Stimulated activated CD8-positive, alpha-beta memory T cell treated with anti-CD3 and anti-CD28 coated beads, Interleukin-12 subunit alpha, Interleukin-12 subunit beta, amount 100 ng/mL, for 24 hours (primary cell): ENCODE measurements around the gene MACROH2A1.

ENCODE experiments used
- DNase-seq: peaks from one replicate; pipeline ENCODE4 v3.0.0-alpha.2; 2020; ENCODE audit errors: extremely low read depth

Gene MACROH2A1

GRCh38 chr5:135330798-135331096 is 68.3 kb downstream of the MACROH2A1 start:
- no peak for DNase-seq

GRCh38 chr5:135329913-135330797 is 68.9 kb downstream of the MACROH2A1 start:
- no peak for DNase-seq

- no peak for DNase-seq
Measured at GRCh38 chr5:135329066-135329912, 69.7 kb downstream of the MACROH2A1 start.

- DNase-seq, result no peak
Measured at GRCh38 chr5:135328128-135328687, 70.8 kb downstream of the MACROH2A1 start.

GRCh38 chr5:135327429-135328127 is 71.5 kb downstream of the MACROH2A1 start:
- DNase-seq, result no peak

GRCh38 chr5:135326296-135327254 is 72.5 kb downstream of the MACROH2A1 start:
- DNase-seq, result no peak

- no peak for DNase-seq
Measured at GRCh38 chr5:135324897-135325650, 74.0 kb downstream of the MACROH2A1 start.

GRCh38 chr5:135324160-135324559 is 74.9 kb downstream of the MACROH2A1 start:
- DNase-seq, result no peak

GRCh38 chr5:135323701-135324132 is 75.3 kb downstream of the MACROH2A1 start:
- DNase-seq, result no peak

- DNase-seq, result no peak
Measured at GRCh38 chr5:135323227-135323626, 75.8 kb downstream of the MACROH2A1 start.

- DNase-seq, result no peak
Measured at GRCh38 chr5:135322744-135323143, 76.3 kb downstream of the MACROH2A1 start.

GRCh38 chr5:135322271-135322670 is 76.8 kb downstream of the MACROH2A1 start:
- DNase-seq, result no peak

- no peak for DNase-seq
Measured at GRCh38 chr5:135320718-135321484, 78.1 kb downstream of the MACROH2A1 start.

GRCh38 chr5:135319928-135320606 is 79.0 kb downstream of the MACROH2A1 start:
- DNase-seq, result no peak

GRCh38 chr5:135319458-135319857 is 79.6 kb downstream of the MACROH2A1 start:
- no peak for DNase-seq

GRCh38 chr5:135318924-135319323 is 80.1 kb downstream of the MACROH2A1 start:
- DNase-seq, result no peak

- DNase-seq, result no peak
Measured at GRCh38 chr5:135318037-135318436, 81.0 kb downstream of the MACROH2A1 start.

GRCh38 chr5:135317286-135317685 is 81.7 kb downstream of the MACROH2A1 start:
- DNase-seq, result no peak

- no peak for DNase-seq
Measured at GRCh38 chr5:135315386-135315785, 83.6 kb downstream of the MACROH2A1 start.
